HL-60/S4 treated with phorbol 12-myristate 13-acetate at 8.2 ng/mL for 4 days and 3 days (cell line): ENCODE measurements around the gene GNAI2.
"Not testable (repeated sequence)": the region's sequence is repeated elsewhere in the genome, so short reads cannot be mapped to it uniquely, and the experiment has no call there.

Experiments used
- in situ Hi-C: fragments of 300-500 bp; cut with MboI; formaldehyde crosslinking; loops from 2 replicates; pipeline ENCODE4 v1.15.0; 2022; ENCODE audit warnings: low sequenced_read_pairs

Gene GNAI2

GRCh38 chr3:50275141-50275995 lies 39.4 kb downstream of the GNAI2 start:
- in situ Hi-C loops = no loop called here

GRCh38 chr3:50275996-50276761 lies 40.2 kb downstream of the GNAI2 start:
- in situ Hi-C loops = no loop called here

GRCh38 chr3:50276762-50277101 lies 40.7 kb downstream of the GNAI2 start:
- in situ Hi-C loops = no loop called here

- in situ Hi-C loops = no loop called here
Observed at GRCh38 chr3:50278123-50278879, 42.3 kb downstream of the GNAI2 start.

- in situ Hi-C loops = no loop called here
Observed at GRCh38 chr3:50278880-50279224, 42.8 kb downstream of the GNAI2 start, which contains the start of gene LSMEM2. LSMEM2 (plus strand) TSS chr3:50279087; CDS start chr3:50279114, 27 bp downstream.

- in situ Hi-C loops = no loop called here
Observed at GRCh38 chr3:50279255-50280016, 43.4 kb downstream of the GNAI2 start.

- in situ Hi-C loops = not testable (repeated sequence)
Observed at GRCh38 chr3:50284121-50284520, 48.1 kb downstream of the GNAI2 start.

GRCh38 chr3:50286322-50287227 lies 50.6 kb downstream of the GNAI2 start:
- in situ Hi-C loops = no loop called here

GRCh38 chr3:50287262-50287661 lies 51.3 kb downstream of the GNAI2 start:
- in situ Hi-C loops = no loop called here

- in situ Hi-C loops = no loop called here
Observed at GRCh38 chr3:50288387-50289007, 52.5 kb downstream of the GNAI2 start.

- in situ Hi-C loops = no loop called here
Observed at GRCh38 chr3:50289130-50289529, 53.1 kb downstream of the GNAI2 start.

GRCh38 chr3:50290161-50290641 lies 54.2 kb downstream of the GNAI2 start:
- in situ Hi-C loops = no loop called here

- in situ Hi-C loops = no loop called here
Observed at GRCh38 chr3:50292159-50293078, 56.4 kb downstream of the GNAI2 start, which contains the start of gene IFRD2. IFRD2 (minus strand) TSS chr3:50292429; CDS start chr3:50292274, 155 bp downstream.

- in situ Hi-C loops = no loop called here
Observed at GRCh38 chr3:50293079-50293801, 57.2 kb downstream of the GNAI2 start.

GRCh38 chr3:50294089-50294488 lies 58.1 kb downstream of the GNAI2 start:
- in situ Hi-C loops = no loop called here

GRCh38 chr3:50294492-50295403 lies 58.7 kb downstream of the GNAI2 start:
- in situ Hi-C loops = no loop called here
